AG09319 (cell line): ENCODE measurements around the gene ABCC6.
"Not testable (repeated sequence)": the region's sequence is repeated elsewhere in the genome, so short reads cannot be mapped to it uniquely, and the experiment has no call there.

Experiments used
- DNase-seq: peaks from one replicate; pipeline ENCODE4 v3.0.0-alpha.2; 2010; ENCODE audit warnings: low read depth; ENCODE audit errors: extremely low read depth
- CTCF ChIP-seq: IDR thresholded peaks from 2 replicates; pipeline ENCODE4 v1.5.1; 2011; ENCODE audit warnings: low read depth, mild to moderate bottlenecking, inconsistent platforms, low read length, moderate library complexity

Gene ABCC6

GRCh38 chr16:16197966-16198365, 25.3 kb downstream of the ABCC6 start:
- no peak for DNase-seq
- no peak for TF ChIP-seq CTCF

- TF ChIP-seq CTCF: no peak
- no peak for DNase-seq
These were observed 26.0 kb downstream of the ABCC6 start for GRCh38 chr16:16197331-16197730.

- no peak for DNase-seq
- no peak for TF ChIP-seq CTCF
These were observed 27.2 kb downstream of the ABCC6 start for GRCh38 chr16:16196099-16196498.

GRCh38 chr16:16191493-16192167, 31.7 kb downstream of the ABCC6 start:
- DNase-seq: no peak
- TF ChIP-seq CTCF: no peak

GRCh38 chr16:16190966-16191365, 32.3 kb downstream of the ABCC6 start:
- not testable (repeated sequence) for DNase-seq

GRCh38 chr16:16190546-16190945, 32.7 kb downstream of the ABCC6 start:
- no peak for TF ChIP-seq CTCF
- DNase-seq: no peak

GRCh38 chr16:16189842-16190241, 33.5 kb downstream of the ABCC6 start:
- TF ChIP-seq CTCF: no peak
- no peak for DNase-seq

- no peak for DNase-seq
These were observed 34.5 kb downstream of the ABCC6 start for GRCh38 chr16:16188827-16189226.

More at GRCh38 chr16:16188827-16189226, 34.5 kb downstream of the ABCC6 start:
- TF ChIP-seq CTCF: no peak
